ENCODE data around the gene CD2BP2. TPM values are rescaled to one million over a fixed set of nuclear protein-coding genes. Genes with fewer than 3 reads are reported as not detected.

CD2BP2 gene
- total and polyA plus RNA-seq, 2 of the 13 experiments (the other 11 are each of a cell fraction or from before 2014, with no cell fraction given) = 24.9 to 54.6 TPM

DNA sequence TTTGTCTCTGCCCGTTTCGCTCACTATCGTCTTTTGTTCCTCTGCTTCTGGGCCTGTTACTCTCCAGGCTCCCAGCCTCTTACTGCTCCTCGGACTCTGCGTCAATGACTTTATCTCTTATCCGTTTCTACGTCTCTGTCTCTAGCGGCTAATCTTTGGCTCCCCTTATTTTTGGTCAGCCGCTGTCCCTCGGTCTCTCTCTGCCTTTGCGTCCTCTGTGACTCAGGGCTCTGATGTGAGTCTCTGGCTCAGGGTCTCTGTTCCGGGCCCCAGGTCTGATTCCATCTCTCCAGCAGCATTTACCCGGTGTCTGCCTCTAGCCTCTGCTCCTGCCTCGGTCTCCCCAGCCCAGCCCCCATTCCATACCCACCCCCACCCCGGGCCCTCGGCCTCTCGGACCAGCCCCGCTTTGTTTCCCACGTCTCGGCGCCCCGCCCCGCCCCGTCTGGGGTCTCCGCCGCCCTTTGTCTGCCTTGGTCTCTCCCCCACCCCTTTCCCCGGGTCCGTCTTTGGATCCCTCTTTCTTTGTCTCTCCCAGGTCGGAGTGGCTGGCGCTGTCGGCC, 39.6 kb upstream of the CD2BP2 start:
- WGBS (ENCODE audit: low lambda C conversion rate) = 2% methylated on average over 31 of the region's 31 CpGs
- ChIA-PET POLR2A (interaction anchor here (1.0 to 3.3 kb wide), 15 partner anchors 10 to 264 kb away, joined by 3 to 70 read pairs (median 6); partner anchors contain the start of genes CD2BP2, DCTPP1, FBRS and SEPTIN1), CTCF (ENCODE audit: low intra/inter-chr PET ratio, low total read pairs) (interaction anchor here (1.2 to 2.6 kb wide), 3 partner anchors 15 to 234 kb away, joined by 3 to 20 read pairs (median 4); partner anchors contain the start of gene DCTPP1)
- Histone ChIP-seq H2AFZ (ENCODE audit: low read length) (peak overlapping the region; percentile 9), H3K27me3 (ENCODE audit: control insufficient read depth in 1 of 2, insufficient read depth in 2 of 2, low read length in 2 of 2) (no peaks in the 10 kb centered on the region), H3K36me3 (replicated peaks in 1 of 2; ENCODE audit: control insufficient read depth in 1 of 2, insufficient read depth in 2 of 2, low read length in 2 of 2) (peaks cover 3 to 17% of the 10 kb centered on the region in 2 experiments; a peak in 4 of 5 replicates), H3K27ac (ENCODE audit: extremely low read length, insufficient read depth, low read length) (peak overlapping the region; percentile 73), H3K4me3 (replicated peaks in 1 of 3; ENCODE audit: insufficient read depth in 1 of 3, low read depth in 2 of 3, low read length in 3 of 3) (peak overlapping the region; percentile 75 to 93 (median 75)), H3K4me2 (ENCODE audit: low read depth, low read length) (peak overlapping the region; percentile 99), H3K4me1 (ENCODE audit: insufficient read depth, low read length) (peaks cover 31% of the 10 kb centered on the region), H4K20me1 (ENCODE audit: insufficient read depth, low read length) (no peaks in the 10 kb centered on the region; the same call in 1 of the 2 replicates), H3K9ac (ENCODE audit: insufficient read depth, low read depth, low read length) (peak overlapping the region; percentile 83), H3K79me2 (ENCODE audit: insufficient read depth, low read length) (peaks cover 17% of the 10 kb centered on the region), H3K9me3 (ENCODE audit: low read length) (no peaks in the 10 kb centered on the region)
- DNase-seq (ENCODE audit: low spot score) (no peak), FAIRE-seq (no peak), ATAC-seq (peak; percentile 54)
- BruUV-seq (replicated peaks) = no TSS peak
- in situ Hi-C loops (cut with HindIII; ENCODE audit: extremely low pct_ligation_motif_present, low pct_unique_long_range_greater_than_20kb) = no loop called here
- intact Hi-C loops (cut with micrococcal nuclease; ENCODE audit: unreplicated experiment) = loop anchor here (1.0 kb wide), 4 partner anchors 15 to 39 kb away; partner anchors contain the start of gene CD2BP2
- TF ChIP-seq, protein P1, sequence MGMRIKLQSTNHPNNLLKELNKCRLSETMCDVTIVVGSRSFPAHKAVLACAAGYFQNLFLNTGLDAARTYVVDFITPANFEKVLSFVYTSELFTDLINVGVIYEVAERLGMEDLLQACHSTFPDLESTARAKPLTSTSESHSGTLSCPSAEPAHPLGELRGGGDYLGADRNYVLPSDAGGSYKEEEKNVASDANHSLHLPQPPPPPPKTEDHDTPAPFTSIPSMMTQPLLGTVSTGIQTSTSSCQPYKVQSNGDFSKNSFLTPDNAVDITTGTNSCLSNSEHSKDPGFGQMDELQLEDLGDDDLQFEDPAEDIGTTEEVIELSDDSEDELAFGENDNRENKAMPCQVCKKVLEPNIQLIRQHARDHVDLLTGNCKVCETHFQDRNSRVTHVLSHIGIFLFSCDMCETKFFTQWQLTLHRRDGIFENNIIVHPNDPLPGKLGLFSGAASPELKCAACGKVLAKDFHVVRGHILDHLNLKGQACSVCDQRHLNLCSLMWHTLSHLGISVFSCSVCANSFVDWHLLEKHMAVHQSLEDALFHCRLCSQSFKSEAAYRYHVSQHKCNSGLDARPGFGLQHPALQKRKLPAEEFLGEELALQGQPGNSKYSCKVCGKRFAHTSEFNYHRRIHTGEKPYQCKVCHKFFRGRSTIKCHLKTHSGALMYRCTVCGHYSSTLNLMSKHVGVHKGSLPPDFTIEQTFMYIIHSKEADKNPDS (CRISPR knock-in tag; IDR thresholded peaks at IDR 0.05) = 0 out of 2 replicates have a peak, but pooled peaks have one; percentile 8
- TF ChIP-seq ZNF460 (CRISPR knock-in tag; IDR thresholded peaks at IDR 0.05; ENCODE audit: borderline replicate concordance) (no peak), HCFC1 (IDR thresholded peaks at IDR 0.05; ENCODE audit: low read depth, low read length) (no peak), ZNF207 (IDR thresholded peaks at IDR 0.05; ENCODE audit: borderline replicate concordance) (no peak), ZBTB21 (CRISPR knock-in tag; IDR thresholded peaks at IDR 0.05) (no peak), ZNF264 (CRISPR knock-in tag; IDR thresholded peaks at IDR 0.05) (0 out of 2 replicates have a peak, but pooled peaks have one; percentile 15), MZF1 (CRISPR knock-in tag; IDR thresholded peaks at IDR 0.05; ENCODE audit: borderline replicate concordance) (no peak), BORCS8-MEF2B (CRISPR knock-in tag; IDR thresholded peaks at IDR 0.05) (no peak), TP53 (CRISPR knock-in tag; conservative IDR thresholded peaks at IDR 0.05) (no peak), ZFP36L1 (CRISPR knock-in tag; IDR thresholded peaks at IDR 0.05) (no peak), ZNF329 (CRISPR knock-in tag; IDR thresholded peaks at IDR 0.05; ENCODE audit: low read depth) (no peak), EP300 (IDR thresholded peaks at IDR 0.05; ENCODE audit: low read depth in 2 of 2, low read length in 2 of 2) (no peak), EP300 (CRISPR knock-in tag; IDR thresholded peaks at IDR 0.05; ENCODE audit: borderline replicate concordance) (no peak), NFYB (CRISPR knock-in tag; IDR thresholded peaks at IDR 0.05) (no peak), SP2 (CRISPR knock-in tag; IDR thresholded peaks at IDR 0.05) (no peak), ZNF75D (CRISPR knock-in tag; IDR thresholded peaks at IDR 0.05; ENCODE audit: borderline replicate concordance) (peak; percentile 71; the same call in 1 of the 2 replicates), FOXA3 (CRISPR knock-in tag; IDR thresholded peaks at IDR 0.05) (no peak), SOX6 (IDR thresholded peaks at IDR 0.05) (no peak), SOX6 (CRISPR knock-in tag; IDR thresholded peaks at IDR 0.05) (0 out of 2 replicates have a peak, but pooled peaks have one; percentile 39), ZSCAN30 (CRISPR knock-in tag; IDR thresholded peaks at IDR 0.05) (no peak)
- TF ChIP-seq, protein P2, sequence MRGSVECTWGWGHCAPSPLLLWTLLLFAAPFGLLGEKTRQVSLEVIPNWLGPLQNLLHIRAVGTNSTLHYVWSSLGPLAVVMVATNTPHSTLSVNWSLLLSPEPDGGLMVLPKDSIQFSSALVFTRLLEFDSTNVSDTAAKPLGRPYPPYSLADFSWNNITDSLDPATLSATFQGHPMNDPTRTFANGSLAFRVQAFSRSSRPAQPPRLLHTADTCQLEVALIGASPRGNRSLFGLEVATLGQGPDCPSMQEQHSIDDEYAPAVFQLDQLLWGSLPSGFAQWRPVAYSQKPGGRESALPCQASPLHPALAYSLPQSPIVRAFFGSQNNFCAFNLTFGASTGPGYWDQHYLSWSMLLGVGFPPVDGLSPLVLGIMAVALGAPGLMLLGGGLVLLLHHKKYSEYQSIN (CRISPR knock-in tag; IDR thresholded peaks at IDR 0.05; ENCODE audit: borderline replicate concordance) = no peak
- TF ChIP-seq, protein P3, sequence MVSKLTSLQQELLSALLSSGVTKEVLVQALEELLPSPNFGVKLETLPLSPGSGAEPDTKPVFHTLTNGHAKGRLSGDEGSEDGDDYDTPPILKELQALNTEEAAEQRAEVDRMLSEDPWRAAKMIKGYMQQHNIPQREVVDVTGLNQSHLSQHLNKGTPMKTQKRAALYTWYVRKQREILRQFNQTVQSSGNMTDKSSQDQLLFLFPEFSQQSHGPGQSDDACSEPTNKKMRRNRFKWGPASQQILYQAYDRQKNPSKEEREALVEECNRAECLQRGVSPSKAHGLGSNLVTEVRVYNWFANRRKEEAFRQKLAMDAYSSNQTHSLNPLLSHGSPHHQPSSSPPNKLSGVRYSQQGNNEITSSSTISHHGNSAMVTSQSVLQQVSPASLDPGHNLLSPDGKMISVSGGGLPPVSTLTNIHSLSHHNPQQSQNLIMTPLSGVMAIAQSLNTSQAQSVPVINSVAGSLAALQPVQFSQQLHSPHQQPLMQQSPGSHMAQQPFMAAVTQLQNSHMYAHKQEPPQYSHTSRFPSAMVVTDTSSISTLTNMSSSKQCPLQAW (CRISPR knock-in tag; IDR thresholded peaks at IDR 0.05) = peak; percentile 89
